HG03025 (cell line): Measurements from ENCODE around the gene DNAJB12.
"Not testable (repeated sequence)": the region's sequence is repeated elsewhere in the genome, so short reads cannot be mapped to it uniquely, and the experiment has no call there.

Experiments used
- ATAC-seq: cut with Tn5 transposase; IDR thresholded peaks from one replicate; pipeline ENCODE4 v1.9.1; 2021; ENCODE audit warnings: mild to moderate bottlenecking, moderate library complexity; ENCODE audit not compliant: unreplicated experiment, low FRiP score

Gene DNAJB12

DNA sequence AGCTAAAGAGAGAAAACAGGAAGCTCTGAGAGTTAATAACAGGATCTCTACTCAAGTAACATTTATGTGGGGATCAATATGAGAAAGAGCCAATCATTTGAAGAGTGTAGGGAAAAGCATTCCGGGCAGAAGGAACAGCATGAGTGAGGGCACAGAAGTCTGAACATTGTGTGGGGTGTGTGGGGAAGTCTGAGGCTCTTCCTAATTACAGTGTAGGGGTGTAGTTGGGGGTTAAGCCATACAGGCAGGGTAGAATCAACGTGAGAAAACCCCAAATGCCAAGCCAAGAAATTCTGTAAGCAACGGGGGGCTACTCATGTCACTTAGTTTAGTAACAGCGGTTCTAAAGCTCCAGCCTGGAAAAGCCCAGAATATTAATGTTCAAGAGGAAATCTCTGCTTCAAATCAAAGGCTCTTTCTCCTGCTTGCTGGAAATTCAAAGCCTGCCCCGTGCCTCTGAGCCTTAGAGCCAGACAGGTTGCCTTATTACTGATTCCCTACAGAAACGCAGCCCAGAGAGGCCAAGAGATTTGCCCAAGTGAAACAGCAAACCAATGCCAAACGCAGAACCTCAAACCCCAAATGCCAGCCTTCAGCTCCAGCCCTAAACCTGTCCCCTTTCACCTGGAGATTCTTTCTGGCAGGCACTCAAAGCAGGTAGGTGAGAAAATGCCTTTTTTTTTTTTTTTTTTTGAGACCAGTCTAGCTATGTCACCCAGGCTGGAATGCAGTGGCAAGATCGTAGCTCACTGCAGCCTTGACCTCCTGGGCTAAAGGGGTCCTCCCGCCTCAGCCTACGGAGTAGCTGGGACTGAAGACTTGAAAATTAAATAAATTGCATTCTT lies 36.1 kb downstream of the DNAJB12 start:
- no peak for ATAC-seq

DNA sequence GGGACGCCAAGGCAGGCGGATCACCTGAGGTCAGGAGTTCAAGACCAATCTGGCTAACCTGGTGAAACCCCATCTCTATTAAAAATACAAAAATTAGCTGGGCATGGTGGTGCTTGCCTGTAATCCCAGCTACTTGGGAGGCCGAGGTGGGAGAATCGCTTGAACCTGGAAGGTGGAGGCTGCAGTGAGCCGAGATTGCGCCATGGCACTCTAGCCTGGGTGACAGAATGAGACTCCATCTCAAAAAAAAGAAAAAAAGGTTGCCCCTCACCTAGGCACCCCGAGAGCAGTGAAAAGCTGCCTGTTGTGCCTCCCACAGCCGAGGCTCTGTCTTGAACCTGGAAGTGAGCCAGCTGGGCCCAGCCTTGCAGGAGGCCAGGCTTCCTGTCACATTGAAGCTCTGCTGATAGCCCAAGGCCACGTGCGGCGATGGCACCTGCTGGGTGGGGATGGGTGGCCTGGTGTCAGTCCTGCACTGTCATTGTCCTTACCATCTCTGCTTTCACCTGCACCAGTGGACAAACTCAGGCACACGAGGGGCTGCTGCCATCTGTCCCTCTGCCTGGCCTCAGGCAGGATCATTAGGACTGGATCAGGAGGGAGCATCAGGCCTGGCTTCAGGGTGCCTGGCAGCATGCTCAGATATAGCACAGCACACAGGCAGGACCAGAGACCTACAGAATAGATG lies 37.8 kb downstream of the DNAJB12 start:
- no peak for ATAC-seq

DNA sequence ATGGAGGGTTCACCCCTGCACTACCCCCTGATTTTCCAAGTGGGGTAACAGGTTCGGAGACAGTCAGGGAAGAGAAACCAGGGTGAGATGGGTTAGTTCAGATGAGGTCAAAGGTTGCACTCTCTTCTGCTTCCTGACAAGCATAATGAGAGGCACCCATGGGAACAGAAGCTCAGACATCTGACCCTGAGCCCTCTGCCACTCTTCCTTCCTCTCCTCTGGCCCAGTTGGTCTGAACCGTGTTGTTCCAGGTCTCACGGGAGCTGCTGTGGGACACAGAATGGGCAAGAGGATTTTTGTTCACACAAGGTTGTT lies 38.4 kb downstream of the DNAJB12 start:
- ATAC-seq: no peak

DNA sequence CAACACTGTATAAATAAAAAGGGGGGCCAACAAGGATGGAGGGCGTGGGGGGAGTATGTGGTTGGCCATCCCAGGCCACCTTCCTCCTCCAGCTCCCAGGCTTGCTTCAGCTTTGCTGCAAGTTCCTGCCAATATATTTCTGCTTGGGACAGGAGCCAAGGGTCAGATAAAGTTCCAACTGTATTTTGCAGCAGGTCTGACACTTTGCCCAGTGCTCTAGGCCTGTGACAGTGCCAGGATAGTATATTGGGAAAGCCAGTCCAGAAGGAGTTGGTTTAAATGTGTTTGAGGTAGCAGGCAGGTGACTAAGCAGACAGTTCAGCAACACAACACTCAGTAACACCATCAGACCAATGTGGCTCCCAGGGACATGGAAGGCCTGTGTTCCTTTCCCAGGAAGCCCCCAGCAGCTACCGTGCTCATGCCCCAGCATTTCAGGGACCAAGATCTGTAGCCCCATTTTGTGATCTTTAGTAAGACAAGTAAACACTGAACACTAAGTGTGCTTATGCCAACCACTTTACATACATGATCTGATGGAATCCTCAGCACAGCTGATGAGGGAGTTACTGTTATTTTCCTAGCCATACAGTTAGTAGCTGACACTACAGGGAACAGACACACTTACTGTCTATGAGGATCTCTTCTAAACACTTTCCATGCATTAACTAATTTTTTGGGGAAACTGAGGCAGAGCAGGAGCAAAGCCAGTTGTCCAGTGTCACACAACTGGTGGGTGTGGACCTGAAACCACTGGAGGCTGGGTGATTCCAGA lies 38.9 kb downstream of the DNAJB12 start:
- ATAC-seq: no peak

DNA sequence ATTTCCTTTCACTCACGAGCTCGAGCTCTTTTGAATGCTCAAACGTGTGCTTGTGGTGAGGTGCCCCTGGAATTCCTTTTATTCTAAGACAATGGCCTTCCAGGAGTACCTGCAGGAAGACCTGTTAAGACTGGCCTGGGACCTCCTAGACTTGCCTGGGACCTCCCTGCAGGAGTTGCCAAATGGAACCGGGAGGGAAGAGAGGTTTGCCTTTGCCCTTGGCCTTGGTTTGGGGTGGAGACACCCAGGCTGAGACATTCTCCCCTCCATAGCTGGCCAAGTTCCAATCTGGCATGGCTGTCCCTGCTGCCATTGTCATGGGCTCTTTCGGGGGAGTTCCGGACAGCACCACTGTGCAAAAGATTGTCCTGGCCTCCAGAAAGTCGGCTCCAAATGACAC lies 39.7 kb downstream of the DNAJB12 start:
- ATAC-seq: no peak

DNA sequence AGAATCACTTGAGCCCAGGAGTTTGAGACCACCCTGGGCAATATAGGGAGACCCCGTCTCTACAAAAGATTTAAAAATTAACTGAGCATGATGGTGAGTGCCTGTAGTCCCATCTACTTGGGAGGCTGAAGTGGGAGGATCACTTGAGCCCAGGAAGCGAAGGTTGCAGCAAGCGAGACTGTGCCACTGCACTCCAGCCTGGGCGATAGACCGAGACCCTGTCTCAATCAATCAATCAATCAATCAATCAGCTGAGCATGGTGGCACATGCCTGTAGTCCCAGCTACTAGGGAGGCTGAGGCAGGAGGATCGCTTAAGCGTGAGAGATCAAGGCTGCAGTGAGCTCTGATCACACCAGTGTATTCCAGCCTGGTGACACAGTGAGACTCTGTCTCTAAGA lies 40.5 kb downstream of the DNAJB12 start:
- ATAC-seq: no peak

DNA sequence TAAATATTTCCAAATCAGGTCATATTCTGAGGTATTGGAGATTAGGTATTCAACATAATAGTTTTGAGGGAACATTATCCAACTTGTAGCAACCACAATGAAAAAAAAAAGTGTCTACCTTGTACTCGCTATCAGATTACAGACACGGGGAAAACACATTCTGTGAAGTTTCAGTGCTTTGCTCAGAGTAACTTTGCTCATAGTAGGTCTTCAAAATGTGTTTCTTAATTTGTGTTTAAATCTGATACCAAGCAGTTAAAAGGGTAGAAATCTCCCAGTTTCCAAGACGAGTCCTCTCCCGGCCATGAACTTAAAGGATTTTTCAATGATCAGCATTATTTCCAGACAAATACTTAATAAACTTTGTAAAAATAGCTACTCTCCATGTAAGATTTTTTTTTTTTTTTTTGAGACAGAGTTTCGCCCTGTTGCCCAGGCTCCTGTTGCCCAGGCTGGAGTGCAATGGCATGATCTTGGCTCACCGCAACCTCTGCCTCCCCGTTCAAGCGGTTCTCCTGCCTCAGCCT lies 41.8 kb downstream of the DNAJB12 start:
- no peak for ATAC-seq

DNA sequence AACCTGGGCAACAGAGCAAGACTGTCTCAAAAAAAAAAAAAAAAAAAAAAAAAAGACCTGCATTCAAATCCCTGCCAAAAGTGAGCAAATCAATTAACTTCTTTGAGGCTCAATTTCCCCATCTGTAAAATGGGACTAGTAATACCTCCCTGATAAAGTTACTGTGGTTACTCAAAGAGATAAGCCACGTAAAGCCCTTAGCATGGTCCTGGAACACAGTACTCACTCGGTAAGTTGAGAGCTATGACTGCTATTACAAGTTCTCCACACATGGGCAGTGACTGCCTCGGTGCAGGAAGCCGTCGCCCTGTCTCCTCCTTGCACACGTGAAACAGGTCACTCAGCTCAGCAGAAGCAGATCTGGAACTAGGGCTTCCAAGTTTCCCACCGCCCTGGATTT lies 43.1 kb downstream of the DNAJB12 start:
- no peak for ATAC-seq

DNA sequence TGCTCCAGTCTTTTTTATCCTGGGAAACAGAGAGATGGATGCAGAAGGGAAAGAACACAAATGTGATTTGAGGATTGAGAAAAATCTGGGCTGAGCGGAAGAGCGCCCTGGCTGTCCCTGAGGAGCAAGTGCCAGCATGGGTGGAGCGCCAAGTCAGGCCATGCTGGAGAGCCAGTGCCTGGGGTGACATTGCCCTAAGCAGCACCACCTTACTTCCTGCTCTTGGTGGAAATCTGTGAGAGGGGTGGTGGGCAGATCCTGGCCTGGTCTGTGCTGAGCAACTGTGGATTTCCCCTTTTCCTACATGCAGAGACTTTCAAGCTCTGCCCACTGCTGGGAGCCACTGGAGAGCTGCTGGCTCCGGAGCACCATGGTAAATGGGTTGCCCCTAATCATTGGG lies 44.1 kb downstream of the DNAJB12 start:
- ATAC-seq: no peak

DNA sequence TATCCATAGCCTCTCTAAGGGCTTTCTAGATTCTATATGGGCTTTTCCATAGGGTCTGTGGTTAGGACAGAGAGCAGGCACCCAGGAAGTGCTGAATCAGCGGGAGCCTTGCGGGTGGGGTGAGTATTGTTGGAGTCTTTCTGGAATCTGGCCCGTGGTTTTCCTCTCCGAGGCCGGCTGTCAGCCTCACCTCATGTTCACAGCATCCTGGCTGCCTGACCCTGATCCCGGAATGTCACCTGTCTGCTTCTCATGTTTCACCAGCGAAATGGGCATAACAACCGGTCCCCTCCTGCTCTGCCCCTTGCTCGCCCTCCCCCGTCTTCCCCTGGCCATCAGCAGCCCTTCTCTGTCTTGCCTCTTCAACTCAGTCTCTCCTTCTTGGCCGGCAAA lies 44.5 kb downstream of the DNAJB12 start:
- no peak for ATAC-seq

DNA sequence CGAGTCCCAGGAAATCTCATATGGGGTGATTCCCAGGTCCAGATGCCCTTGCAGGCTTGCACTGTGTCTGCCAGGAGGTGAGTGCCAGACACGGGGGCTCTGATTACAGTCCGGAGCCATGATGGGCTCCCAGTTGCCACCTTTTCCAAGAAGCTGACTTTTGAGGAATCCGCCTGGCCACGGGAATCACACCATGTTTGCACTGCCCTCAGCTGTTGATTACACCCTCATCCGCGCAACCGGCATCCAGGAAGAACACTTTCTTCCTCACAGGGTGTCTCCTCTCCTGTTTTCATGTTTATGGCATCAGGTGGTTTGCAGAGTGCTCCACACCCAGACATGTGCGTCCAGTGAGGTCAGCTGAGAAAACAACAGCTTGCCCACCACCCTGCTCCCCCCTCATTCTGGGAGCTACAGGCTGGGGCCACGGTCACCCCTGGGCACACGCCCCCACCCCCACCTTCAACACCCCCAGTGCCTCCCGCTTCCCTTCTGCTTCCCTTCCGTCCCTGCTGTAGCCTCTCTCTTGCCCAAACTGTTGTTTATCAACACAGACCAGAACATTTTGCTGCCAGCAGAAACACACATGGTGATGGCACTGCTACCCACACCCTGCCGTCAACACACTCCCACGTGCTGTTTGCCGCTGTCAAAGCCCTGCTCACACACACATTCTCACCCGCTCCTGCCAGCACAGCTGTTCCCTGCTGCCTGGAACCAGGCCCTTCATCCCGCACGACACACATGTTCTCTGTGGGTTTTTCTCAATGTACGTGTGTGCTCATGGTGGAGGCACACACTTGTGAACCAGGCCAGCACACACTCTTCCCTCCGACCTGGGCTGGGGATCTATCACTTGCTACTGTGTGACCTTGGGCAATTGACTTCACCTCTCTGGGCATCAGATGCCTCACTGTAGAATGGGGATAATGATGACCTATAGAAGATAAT lies 45.2 kb downstream of the DNAJB12 start:
- ATAC-seq: no peak

DNA sequence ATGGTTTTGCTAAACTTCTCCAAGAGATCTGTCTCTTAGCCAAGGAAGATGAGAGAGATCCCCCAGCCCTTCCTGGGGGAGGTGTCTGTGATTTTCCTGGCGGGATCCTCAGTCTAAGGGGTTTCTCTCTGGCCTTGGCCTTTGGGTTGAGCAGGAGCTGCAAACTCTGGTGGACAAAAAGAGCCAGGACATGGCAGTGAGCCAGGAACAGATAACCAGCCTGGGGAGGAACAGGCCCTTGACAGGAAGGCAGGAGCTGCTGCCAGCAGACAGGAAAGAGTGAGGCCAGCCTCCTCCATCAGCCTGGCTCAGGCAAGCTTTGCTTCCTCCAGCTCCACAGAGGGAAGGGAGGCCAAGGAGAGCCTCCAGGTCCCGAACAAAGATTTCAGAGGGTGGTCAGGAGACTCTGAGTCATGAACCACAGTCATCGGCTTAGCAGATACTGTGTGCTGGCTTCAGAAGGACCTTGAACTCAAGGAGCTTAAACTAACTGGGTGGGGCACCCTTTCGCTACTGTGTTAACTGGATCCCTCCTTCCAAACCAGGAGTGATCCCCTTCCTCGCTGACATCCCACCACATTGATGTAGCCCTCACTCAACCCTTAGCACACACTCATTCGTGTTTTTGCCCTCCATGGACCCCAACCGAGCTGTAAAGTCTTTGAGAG lies 46.3 kb downstream of the DNAJB12 start:
- no peak for ATAC-seq

DNA sequence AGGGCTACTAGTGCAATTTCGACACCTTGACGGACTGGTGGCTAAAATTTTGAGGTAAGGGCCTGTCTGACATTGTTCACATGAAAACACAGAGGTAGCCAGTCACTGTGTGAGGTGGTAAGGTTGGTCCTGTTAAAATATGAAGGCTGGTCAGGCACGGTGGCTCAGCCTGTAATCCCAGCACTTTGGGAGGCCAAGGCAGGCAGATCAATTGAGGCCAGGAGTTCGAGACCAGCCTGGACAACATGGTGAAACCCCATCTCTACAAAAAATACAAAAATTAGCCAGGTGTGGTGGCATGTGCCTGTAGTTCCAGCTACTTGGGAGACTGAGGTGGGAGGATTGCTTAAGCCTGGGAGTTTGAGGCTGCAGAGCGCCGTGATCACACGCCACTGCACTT lies 47.0 kb downstream of the DNAJB12 start:
- ATAC-seq: not testable (repeated sequence)

DNA sequence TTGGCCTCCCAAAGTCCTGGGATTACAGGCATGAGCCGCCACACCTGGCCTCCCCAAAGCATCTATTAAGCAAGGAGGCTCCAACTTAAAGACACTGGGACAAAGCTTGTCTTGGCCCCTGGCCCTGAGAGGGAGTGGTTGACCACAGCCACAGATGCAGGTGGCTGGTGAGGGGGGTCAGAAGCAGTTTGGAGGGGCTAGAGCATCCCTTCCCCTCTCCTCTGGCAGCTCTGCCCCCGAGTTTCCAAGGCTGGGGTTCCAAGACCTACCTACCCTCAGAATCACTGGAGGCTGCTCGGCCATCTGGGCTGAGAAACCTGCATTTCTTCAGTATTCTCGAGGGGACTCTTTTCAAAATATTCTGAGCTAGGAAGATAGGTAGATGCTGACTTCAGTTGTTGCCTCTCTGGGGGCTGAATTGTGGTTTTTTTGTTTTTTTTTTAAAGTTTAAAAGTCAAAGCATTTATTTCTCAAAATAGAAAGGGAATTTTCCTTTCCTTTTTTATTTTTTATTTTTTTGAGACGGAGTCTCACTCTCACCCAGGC lies 48.4 kb downstream of the DNAJB12 start:
- no peak for ATAC-seq

DNA sequence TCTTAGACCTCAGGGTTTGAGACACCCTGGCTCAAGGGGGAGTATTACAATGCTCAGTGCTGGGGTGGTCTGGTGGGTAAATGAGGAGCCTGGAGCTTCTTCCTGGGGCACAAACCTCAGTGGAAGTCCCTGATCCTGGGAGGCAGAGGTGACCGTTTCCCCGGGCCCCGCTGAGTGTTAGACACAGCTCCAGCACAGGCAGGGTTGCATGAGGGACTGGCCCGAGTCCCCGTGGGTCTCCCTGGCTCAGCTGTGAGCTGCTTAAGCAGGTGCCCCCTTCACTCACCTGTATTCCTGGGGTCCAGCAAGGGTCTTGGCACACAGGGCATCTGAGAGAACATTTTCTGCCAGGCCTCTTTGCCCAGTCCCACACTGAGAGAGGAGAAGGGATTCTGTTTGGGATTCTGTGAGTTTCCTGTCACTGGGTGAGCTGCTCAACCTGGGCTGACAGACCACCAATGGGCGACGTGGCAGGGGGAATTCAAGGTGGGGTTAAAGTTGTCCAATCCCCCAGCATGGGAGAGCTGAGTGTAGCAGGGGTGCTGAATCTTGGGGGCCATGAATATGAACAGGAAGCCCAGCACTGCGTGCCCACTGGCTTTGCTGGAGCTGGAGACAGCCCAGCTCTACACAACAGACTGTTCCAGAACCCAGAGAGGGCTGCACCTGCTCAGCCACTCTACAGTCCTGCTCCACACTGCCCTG lies 51.1 kb downstream of the DNAJB12 start:
- no peak for ATAC-seq

DNA sequence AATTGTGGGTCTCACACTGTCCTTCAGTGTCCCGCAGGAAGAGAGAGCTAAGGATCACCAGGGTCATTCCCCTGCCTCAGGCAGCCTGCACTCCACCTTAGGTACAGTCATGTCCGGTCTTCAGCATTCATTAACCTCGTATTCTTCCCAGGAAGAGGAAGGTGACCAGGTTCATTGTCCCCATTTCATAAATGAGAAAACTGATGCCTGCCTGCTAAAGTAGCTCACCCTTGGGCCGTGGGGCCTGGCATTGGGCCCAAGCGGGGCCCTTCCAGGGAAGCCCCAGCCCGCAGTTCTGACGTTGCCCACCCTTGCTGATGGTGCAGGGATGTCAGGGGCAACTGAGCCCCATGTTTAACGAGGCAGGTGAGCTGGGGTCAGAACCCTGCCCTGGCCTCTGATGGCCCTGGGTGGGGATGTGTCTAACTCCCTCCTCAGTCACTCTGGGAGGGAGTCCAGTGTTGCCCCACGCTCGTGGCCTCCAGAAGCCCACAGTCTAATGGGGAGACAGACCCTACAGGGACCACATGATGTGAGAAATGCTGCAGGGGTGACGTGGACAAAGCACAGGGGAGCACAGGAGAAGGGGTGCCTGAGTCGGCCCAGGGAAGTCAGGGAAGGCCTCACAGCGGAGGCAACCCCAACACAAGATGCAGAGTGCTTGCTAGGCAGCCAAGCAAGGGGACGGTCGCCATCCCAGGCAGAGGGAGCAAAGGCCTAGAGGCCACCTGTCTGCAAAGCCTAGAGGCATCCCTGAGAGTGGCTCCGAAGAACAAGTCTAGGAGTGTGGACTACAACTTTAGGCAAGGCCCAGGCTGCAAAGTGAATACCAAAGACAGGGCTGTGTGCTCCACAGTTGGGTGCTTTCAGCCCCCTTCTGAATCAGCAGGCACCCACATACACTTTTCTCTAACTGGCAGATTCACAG lies 55.9 kb downstream of the DNAJB12 start:
- ATAC-seq: no peak

DNA sequence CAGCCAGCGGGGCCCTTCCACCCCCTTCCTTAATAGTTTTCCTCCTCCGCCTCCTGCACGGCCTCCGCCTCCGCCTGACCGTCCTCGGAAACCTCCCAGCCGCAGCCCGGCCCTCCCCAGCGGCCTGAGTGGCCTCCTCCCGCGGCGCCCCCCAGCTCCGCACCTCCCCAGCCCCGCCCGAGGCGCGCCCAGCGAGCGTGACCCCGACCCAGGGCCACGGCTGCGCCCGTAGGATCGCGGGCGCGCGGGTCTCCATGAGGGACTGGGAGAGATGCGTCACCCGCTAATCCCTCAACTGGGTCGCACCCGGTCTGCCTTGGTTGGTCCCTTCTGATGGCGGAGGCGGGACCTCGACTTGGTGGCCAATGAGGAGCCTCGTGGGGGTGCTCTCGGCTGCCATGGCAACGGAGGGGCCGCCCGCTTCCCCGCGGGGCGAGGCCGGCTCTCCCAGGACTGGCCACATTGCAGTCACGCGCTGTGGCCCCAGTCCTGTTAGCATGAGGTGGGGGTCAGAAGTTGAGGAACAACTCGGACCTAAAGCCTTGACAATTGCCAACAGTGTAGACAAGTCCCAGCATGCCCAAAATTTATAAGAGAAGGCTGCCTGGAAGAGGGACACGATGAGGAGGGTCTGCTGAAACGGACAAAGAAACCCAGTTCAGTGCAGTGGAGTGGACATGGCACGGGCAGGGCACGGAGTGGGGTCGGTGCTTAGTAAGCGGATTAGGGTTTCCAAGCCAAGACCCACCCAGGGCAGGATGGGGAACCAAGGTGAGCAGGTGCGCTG lies 56.7 kb downstream of the DNAJB12 start:
- peak; percentile 77 for ATAC-seq
